Amniotic epithelial cell (primary cell): Measurements from ENCODE around the gene FOXF2.

Source experiments
- DNase-seq: peaks from one replicate; pipeline ENCODE4 v3.0.0-alpha.2; 2010; ENCODE audit warnings: low read depth

The FOXF2 gene

GRCh38 chr6:1390946-1391799 is 1.8 kb downstream of the FOXF2 start:
- DNase-seq: no peak

GRCh38 chr6:1391800-1392309 is 2.5 kb downstream of the FOXF2 start:
- DNase-seq: no peak

GRCh38 chr6:1392813-1393640 is 3.7 kb downstream of the FOXF2 start:
- no peak for DNase-seq

- DNase-seq: no peak
Measured at GRCh38 chr6:1393641-1394283, 4.4 kb downstream of the FOXF2 start.

- DNase-seq: no peak
Measured at GRCh38 chr6:1394514-1395463, 5.4 kb downstream of the FOXF2 start.

GRCh38 chr6:1395506-1395905 is 6.1 kb downstream of the FOXF2 start:
- DNase-seq: no peak

- DNase-seq: no peak
Measured at GRCh38 chr6:1395941-1396908, 6.8 kb downstream of the FOXF2 start.

GRCh38 chr6:1396952-1397868 is 7.8 kb downstream of the FOXF2 start:
- peak; percentile 76 for DNase-seq

GRCh38 chr6:1399085-1399780 is 9.9 kb downstream of the FOXF2 start:
- DNase-seq: no peak

- no peak for DNase-seq
Measured at GRCh38 chr6:1400126-1400850, 10.9 kb downstream of the FOXF2 start.

- DNase-seq: no peak
Measured at GRCh38 chr6:1402369-1402768, 13.0 kb downstream of the FOXF2 start.

GRCh38 chr6:1402868-1403267 is 13.5 kb downstream of the FOXF2 start:
- no peak for DNase-seq

GRCh38 chr6:1403851-1404712 is 14.7 kb downstream of the FOXF2 start:
- DNase-seq: no peak

GRCh38 chr6:1404713-1405098 is 15.3 kb downstream of the FOXF2 start:
- no peak for DNase-seq

GRCh38 chr6:1405221-1405620 is 15.8 kb downstream of the FOXF2 start:
- no peak for DNase-seq

- DNase-seq: peak; percentile 12
Measured at GRCh38 chr6:1406306-1407072, 17.1 kb downstream of the FOXF2 start.
